GM12872 (cell line): Measurements from ENCODE around the gene CRTAP.

ENCODE experiments used
- CTCF ChIP-seq: IDR thresholded peaks from 3 replicates; pipeline ENCODE4 v1.5.1; 2011; ENCODE audit warnings: low read depth, mild to moderate bottlenecking, low read length, moderate library complexity; ENCODE audit not compliant: insufficient read depth

Gene CRTAP

DNA sequence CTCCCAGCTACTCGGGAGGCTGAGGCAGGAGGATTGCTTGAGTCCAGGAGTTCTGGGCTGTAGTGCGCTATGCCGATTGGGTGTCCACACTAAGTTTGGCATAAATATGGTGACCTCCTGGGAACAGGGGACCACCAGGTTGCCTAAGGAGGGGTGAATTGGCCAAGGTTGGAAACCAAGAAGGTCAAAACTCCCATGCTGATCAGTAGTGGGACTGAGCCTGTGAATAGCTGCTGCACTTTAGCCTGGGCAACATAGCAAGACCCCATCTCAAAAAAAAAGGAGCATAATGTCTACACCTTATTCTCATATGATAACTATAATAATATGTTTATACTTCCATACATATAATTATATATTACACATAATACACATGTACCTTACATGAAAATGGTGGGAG, 10.8 kb upstream of the CRTAP start:
- TF ChIP-seq CTCF = no peak

GRCh38 chr3:33103480-33103879, 10.3 kb upstream of the CRTAP start:
- no peak for TF ChIP-seq CTCF

GRCh38 chr3:33104803-33105202, 9.0 kb upstream of the CRTAP start:
- TF ChIP-seq CTCF = no peak

- TF ChIP-seq CTCF = no peak
Observed at GRCh38 chr3:33105341-33105948, 8.4 kb upstream of the CRTAP start.

GRCh38 chr3:33111581-33111980, 2.2 kb upstream of the CRTAP start:
- TF ChIP-seq CTCF = no peak

DNA sequence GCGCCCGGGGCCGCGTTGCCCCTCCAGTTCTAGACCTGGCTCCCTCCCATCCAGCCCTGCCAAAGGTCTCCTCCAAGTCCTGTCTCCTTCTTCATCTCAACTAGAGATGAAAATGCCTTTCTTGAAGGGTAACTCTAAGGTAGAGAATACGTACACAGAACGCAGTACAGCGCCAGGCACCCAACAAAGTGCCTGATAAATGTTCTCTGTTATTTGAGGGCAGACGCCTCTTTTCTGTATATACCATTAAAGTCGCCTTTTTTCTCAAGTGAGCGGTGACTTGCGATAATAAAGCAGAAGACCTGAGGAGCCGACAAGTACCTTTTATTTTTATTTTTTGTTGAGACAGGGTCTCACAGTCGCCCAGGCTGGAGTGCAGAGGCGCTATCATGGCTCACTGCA, 809 bp downstream of the CRTAP start:
- TF ChIP-seq CTCF = no peak

GRCh38 chr3:33115024-33115768, 1.4 kb downstream of the CRTAP start:
- TF ChIP-seq CTCF = no peak
